Measurements from ENCODE around the gene GJE1.
"Not testable (repeated sequence)": the region's sequence is repeated elsewhere in the genome, so short reads cannot be mapped to it uniquely, and the experiment has no call there.

The GJE1 gene, protein sequence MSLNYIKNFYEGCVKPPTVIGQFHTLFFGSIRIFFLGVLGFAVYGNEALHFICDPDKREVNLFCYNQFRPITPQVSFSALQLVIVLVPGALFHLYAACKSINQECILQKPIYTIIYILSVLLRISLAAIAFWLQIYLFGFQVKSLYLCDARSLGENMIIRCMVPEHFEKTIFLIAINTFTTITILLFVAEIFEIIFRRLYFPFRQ

DNA sequence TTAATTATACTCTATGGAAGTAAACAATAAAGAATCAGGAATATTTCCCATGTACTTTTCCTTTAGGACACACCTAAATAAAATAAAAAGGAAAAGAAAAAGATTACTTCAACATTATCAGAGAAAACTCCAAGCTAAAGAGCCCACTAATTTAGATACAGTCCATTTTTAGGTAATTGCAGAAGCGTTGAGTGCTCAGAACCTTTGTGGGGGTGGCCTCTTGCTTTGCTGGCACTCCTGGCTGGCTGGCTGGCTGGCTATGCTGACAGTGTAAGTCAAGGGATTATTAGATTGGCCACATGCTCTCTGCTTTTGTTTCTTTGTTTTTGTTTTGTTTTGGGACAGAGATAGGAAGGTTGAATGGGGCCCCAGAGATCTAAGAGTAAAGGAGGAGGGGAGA is at the start of gene GJE1:
GJE1 (plus strand) TSS at position 301 of the 400 bp plus-strand sequence. CDS start 234 bp downstream, outside the sequence.
- no peak for DNase-seq

DNA sequence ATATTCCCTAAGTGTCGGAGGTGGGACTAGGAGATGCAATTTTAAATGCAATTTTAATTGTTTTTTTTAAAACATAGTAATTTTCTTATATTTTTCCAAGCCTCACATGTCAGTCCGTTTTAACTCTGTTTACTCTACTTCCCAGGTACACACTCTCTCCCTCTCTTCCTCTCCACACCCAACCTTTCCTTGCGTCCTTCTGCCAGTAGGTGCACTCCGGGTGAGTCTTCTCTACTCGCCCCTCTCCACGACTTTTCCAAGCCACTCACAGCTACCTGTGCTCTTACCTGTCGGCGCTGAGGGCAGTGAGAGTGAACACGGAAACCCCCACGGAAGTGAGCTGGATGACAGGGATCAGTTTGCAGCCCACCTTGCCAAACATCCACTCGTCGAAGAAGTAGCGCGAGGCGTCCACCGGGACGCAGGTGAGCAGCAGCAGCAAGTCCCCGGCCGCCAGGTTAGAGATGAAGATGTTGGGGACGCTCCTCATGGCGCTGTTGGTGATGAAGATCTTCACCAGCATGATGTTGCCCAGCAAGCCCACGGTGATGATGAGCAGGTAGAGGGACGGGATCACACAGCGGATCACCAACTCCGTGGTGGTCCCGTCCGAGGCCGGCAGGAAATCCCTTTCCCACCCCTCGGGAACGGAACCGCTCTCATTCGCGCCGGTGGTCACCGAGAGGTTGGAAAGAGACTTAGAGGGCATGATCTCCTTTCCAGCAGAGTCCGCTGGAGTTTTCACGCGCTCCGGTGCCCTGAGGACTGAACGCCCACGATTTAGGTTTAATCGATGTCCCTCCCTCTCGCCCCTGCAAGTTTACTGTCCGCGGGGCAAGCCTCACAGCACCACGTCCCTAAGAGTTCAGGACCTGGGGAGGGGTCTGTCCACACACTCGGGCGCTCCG is 44.5 kb upstream of the GJE1 start:
- DNase-seq = no peak

DNA sequence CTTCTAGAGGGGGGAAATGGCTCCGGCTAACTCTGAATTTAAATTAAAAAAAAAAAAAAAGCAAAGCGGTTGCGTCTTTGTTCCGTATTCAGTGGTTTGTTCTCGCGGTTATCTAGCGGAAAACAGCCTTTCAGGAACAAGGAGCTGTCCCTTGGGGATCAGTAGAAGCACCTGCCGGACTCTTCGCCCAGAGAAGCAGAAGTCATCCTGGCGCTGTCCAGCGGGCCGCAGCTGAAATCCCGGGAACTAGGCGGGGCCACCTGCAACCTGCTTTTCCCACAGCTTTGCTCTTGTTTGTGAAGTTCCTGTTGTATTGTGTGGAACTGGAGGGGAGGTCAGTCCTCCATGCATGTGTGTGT is 43.9 kb upstream of the GJE1 start:
- no peak for DNase-seq

DNA sequence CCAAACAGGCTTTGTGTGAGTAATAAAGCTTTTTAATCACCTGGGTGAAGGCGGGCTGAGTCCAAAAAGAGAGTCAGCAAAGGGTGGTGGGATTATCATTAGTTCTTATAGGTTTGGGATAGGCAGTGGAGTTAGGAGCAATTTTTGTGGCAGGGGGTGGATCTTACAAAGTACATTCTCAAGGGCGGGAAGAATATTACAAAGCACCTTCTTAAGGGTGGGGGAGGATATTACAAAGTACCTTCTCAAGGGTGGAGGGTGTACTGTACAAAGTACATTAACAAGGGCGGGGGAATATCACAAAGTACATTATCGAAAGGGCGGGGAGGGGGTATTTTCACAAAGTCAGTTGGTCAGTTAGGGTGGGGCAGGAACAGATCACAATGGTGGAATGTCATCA is 27.9 kb upstream of the GJE1 start:
- not testable (repeated sequence) for DNase-seq

DNA sequence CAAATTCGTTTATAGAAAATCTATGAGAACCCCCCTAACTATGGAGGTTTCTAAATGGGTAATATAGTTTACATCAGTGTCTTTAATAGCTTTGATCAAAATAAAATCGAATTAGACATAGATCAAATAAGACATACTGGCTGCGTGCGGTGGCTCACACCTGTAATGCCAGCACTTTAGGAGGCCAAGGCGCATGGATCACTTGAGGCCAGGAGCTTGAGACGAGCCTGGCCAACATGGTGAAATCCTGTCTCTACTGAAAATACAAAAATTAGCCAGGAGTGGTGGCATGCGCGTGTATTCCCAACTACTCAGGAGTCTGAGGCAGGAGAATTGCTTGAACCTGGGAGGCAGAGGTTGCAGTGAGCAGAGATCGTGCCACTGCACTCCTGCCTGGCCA is 21.9 kb upstream of the GJE1 start:
- DNase-seq = not testable (repeated sequence)

DNA sequence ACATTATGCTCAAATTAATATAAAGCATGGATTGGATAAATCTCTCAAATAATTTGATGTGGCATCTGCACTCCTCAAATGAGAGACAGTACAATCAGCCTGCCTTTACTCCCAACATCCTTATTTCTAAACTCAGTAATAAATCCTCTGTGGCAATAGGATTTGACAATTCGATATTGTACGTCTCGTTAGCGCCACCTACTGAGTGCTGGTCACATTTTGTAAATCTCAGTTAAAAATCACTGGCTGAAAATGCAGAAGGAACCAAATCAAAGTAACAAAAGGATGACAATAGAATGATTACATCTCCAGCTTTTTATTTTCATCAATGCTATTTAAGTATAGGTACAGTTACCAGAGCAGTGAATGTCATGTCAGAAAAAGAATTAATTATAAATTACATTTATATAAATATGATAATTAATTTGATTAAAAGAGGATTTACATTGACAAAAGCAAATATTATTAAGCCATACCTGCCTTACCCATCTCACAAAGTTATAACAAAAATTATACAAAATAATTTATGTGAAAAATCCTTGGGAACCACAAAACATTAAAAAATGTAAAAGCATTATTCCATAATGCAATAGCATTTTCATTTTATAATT is 20.2 kb upstream of the GJE1 start:
- peak; percentile 71 for DNase-seq

DNA sequence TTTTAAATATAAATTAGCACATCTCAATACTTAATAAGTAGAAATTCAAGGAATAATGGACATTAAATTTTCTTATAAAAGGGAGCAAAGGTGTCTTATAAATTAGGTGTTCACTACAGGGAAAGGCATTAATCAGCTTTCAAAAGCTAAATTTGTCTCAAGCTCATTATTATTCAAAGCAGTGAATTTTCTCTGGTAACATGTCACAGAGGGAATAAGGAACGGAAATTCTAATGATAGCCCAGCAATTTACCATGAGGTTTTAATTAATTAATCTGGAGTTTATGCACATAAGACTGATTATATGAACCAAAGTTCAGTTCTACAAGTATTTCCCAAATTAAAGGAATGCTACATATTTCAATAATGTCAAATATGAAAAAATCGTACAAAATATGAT is 15.4 kb upstream of the GJE1 start:
- DNase-seq = no peak

DNA sequence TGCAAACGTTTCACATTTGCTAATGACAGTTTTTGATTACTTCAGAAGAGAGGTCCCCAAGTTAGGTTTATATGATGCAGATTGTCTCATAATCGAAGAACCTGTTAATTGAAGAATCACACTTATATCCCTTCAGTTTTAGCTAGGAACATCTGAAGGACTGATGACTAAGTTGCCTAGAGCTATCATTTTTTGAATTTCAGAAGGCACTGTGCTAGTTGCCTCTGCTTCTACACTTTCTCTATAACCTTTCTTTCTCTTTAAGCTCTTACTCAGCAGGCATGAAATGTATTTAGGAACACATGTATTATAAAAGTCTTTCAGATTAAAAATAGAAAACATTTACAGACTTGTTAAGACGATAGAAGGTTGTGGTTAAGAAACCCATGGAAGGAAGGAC is 14.4 kb upstream of the GJE1 start:
- no peak for DNase-seq

DNA sequence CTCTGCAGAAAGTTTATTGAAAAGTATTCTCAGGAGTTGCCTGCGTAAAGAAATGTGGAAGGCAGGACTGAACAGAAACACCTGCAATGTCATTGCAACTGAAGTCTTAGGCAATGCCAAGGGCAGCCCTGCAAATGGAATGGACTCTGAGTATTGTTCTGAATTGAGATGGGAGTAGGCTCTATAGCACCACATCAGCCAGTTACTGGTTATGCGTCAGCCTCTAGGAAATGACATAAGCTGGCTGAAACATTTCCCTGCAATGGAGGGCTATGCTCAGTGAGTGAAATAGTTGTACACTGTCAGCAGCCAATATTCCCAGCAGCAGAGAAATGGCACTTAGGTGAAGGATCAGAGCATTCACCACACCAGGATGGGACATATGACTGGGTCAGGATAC is 13.8 kb upstream of the GJE1 start:
- no peak for DNase-seq

DNA sequence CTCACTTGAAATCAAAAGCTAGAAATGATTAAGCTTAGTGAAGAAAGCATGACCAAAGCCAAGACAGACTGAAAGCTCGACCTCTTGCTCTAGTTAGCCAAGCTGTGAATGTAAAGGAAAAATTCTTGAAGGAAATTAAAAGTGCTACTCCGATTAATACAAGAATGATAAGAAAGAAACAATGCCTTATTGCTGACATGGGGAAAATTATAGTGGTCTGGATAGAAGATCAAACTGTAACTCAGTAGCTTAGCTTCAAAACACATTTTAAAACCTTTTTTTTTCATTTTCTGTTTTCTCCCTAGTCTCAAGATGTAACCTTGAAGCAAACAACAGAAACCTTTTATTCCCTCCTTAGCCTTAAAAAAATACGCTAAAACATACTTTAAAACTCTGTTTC is 11.4 kb upstream of the GJE1 start:
- DNase-seq = no peak

DNA sequence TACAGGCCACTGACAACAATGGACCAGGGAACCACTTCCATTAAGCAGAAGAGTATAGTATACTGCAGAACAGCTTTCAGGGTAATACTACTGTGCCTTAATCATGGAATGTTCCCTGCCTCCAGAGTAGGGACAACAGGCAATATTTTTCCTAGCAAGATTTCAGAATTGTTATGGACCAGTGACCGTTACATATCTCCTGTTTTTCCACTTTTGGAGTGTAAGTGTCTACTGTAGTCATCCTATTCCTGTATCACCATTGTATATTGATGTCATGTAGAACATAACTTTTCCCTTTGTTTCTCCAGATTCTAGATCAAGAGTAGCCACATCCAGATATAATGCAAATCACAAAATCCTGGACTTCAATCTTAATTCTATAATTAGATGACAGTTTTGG is 1.9 kb upstream of the GJE1 start:
- DNase-seq = no peak

DNA sequence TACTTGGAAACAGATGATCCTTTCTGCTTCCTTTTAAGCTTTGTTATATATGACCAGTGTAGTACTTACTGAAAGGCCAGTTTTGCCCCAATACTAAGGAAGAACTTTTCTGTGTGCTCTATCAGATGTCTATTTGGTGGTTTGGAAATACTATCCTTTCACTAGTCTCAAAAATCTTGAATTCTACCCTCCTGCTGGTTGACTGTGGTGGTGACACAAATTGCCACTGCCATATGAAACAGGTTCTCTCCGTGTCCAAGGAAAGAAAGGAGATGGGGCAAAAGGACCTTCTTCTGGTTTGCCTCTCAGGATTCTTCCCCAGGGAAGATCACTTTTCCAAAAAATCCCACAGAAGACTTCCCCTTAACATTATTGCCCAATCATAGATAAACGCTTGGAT is 6.2 kb downstream of the GJE1 start:
- DNase-seq = no peak

DNA sequence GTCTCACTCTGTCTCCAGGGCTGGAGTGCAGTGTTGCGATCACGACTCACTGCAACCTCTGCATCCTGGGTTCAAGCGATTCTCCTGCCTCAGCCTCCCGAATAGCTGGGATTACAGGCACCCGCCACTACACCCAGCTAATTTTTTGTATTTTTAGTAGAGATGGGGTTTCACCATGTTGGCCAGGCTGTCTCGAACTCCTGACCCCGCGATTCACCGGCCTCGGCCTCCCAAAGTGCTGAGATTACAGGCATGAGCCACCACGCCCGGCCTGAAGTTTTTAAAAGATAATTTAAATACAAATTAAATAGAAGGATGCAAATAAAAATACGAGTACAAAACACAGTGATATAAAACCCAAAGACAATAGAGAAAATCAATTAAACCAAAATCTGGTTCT is 8.8 kb downstream of the GJE1 start:
- not testable (repeated sequence) for DNase-seq

DNA sequence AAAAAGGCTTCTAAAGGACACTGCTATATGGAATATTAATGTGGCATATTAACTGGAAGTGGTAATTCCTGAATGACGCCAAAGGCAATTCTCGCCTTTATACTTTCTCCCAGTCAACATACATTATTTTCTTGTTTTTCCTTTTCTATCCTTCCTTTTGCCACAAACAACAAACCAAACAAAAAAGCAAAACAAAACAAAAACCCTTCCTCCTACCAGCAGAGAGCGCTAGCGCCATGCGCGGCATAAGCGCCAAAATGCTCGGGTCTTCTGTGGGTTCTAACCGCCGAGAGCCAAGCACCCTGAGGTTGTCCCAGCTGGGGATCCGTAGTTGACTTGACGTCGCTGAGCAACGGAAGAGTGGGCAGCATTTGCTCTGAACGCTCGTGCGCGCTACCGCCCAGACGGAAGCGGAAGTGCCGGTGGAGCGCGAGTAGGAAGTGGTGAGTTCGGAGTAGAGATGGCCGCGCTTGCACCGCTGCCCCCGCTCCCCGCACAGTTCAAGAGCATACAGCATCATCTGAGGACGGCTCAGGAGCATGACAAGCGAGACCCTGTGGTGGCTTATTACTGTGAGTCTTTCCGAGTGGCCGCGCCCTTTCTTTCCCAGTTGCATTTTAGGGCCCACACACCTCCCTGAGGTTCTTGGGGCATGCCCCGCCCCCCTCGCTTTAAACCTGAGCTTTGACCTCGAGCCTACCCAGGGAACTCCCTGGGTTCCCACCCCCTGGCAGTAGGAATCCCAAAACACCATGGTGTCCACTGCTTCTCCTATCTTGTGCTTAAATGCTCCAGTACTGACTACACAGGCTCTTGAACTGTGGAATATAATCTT is 14.3 kb downstream of the GJE1 start, which contains the start of the genes NMBR and VTA1:
NMBR (minus strand) TSS at position 295 of the 835 bp plus-strand sequence. CDS start 58,464 bp downstream, outside the sequence.
VTA1 (plus strand) TSS at position 436 of the 835 bp plus-strand sequence; CDS start at position 461, 25 bp downstream.
- peak; percentile 97 for DNase-seq

DNA sequence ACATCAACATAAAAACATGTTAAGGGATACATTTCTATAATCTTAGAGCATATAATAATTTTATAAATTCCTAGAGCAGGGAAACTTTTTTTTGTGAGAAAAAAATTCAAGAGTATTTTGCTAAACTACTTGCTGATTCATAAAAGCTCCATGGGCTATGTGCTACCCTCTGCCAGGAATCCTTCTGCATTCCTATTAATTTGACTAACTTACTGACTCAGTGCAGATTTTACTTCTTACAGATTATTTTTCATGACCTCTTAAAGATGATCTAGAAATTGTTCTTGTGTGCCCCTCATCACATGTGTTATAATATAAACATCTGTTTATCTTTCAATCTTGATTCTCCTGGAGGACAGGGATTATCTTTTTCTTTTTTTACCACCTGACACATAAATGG is 20.0 kb downstream of the GJE1 start:
- no peak for DNase-seq

DNA sequence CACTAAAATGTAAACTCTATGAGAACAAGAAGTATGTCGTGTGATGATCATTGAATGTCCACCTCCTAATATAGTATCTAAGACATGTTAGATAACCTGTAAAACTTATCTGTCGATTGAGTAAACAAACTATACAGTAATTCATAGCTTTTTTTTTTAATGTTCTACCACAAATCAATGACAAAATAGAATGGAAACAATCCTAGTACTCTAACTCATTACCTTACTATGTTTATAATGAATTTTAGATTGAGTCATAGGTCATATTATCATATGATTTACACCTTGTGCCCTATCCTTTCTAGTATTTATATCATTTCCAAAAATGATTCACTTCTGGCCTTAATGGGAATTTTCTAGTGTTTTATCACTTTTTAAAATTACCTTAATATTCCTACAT is 20.5 kb downstream of the GJE1 start:
- DNase-seq = no peak

DNA sequence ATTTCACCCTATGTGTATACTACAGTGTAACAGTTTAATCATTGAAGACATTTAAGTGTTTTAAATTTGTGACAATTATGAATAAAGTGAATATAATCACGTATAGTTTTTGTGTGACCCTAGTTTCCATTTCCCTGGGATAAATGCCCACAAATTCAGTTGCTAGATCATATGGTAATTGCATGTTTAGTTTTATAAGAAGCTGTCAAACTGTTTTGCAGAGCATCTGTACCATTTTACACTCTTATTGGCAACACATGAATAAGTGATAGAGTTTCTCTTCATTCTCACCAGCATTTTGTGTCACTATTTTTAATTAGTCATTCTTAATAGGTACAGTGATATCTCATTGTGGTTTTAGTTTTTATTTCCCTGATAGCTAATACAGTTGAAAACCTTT is 21.6 kb downstream of the GJE1 start:
- DNase-seq = no peak

DNA sequence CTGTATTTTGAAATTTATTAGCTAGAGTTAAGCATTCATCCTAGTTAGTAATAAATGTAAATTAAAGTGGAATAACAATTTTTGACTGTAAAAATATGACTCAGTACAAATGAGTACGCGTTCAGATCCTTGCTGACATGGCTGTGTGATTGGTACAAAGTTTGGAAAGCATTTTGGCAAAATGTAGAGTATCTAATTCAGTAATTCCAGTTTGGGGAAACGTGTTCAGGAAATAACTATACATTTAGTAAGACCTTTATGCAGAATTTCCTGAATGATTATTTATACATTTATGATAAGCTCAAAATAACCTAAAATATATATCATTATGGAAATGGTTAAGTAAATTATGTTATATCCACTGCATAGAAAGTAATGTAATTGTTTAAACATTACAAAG is 22.4 kb downstream of the GJE1 start:
- no peak for DNase-seq

DNA sequence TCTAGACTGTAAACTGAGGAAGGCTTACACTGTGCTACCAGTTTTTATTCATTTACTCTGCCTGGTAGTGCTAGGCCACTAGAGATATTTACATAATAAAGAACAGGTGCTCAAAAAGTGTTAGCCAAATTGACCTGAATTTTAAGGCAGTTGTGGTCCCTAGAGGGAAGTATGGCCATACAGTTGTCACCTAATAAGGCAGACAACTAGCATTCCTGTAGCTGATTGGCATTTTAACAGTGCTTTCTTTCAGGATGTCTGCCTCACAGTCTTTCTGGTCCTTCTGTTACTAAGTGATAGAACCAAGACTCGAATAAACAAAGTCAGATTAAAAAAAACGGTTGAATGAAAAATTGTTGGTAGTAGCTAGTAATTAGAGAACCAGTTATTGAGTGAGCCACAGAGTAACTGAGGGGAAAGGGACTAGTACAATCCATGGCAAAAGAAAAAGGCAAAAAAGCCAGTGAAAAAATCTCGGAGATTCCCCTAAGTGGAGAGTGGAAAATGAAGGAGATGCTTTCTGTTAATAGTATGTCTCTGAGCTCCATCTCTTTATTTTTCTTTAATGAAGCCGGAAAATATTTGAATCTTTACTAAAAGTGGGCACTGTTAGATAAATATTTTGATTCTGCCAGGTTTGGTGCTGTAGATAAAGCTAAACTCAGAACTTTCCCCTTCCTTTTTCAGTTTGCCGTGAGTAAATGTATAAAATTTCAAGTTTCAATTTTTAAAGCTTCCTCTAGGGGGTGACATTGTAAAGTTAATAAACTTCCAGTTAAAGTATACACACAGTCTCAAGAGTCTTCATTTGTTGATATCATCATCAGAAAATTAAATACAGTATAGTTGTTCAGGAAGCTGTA is 23.4 kb downstream of the GJE1 start:
- peak; percentile 27 for DNase-seq

DNA sequence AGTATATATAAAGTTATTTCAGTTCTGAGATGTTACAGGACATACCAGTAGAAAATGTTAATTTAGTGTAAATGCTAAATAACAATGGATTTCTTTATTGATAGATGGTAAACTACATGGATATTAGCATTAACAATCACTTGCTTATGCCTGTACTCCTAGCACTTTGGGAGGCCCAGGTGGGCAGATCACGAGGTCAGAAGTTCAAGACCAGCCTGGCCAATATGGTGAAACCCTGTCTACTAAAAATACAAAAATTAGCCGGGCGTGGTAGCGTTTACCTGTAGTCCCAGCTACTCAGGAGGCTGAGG is 24.0 kb downstream of the GJE1 start:
- not testable (repeated sequence) for DNase-seq

DNA sequence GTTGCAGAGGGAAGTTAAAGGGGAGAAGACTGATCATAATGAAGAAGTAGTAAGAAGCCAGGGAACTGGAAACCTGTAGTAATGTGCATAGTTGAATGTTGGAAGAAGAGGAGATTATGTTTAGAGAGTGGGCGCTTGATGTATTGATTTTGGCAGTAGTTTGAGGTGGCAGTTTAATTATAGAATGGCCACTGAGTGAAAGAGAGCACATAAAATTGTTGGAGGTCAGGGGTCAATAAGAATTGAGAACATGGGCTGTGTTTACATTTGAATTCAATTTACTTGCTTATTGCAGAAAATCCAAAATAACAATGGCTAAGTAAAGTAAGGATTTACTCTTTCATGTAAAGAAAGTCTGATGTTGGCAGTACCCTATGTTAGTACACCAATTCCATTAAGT is 30.1 kb downstream of the GJE1 start:
- no peak for DNase-seq

DNA sequence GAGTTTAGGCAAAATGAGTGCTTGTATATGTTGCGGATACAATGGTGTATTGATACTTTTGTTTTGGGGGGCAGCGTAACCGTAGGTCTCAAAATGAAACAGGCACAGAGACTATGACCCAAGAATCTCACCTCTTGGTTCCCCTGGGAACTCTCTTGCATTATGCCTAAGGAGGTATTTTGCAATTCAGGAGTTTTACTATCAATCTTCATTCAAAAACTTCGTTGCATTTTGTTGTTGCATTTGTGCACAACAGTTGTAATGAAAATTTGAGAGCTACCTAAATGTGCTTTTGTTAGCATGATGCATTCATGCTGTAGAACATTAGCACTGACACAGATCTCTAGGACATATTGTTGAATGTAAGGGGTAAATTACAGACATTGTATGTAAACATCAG is 32.5 kb downstream of the GJE1 start:
- DNase-seq = no peak

Measured in activated CD4-positive, alpha-beta T cell treated with anti-CD3 and anti-CD28 coated beads, Interleukin-2, Interleukin-6, amounts not matched to agents 100 ng/mL and 50 ng/mL, durations not matched to agents 16 hours and 8 hours (primary cell).